ENCODE data around the gene ANXA2R.
A peak's percentile ranks its signal among the peaks of the same experiment; 100 is the strongest.
"Not testable (repeated sequence)": the region's sequence is repeated elsewhere in the genome, so short reads cannot be mapped to it uniquely, and the experiment has no call there.

The ANXA2R gene, protein sequence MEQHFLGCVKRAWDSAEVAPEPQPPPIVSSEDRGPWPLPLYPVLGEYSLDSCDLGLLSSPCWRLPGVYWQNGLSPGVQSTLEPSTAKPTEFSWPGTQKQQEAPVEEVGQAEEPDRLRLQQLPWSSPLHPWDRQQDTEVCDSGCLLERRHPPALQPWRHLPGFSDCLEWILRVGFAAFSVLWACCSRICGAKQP

DNA sequence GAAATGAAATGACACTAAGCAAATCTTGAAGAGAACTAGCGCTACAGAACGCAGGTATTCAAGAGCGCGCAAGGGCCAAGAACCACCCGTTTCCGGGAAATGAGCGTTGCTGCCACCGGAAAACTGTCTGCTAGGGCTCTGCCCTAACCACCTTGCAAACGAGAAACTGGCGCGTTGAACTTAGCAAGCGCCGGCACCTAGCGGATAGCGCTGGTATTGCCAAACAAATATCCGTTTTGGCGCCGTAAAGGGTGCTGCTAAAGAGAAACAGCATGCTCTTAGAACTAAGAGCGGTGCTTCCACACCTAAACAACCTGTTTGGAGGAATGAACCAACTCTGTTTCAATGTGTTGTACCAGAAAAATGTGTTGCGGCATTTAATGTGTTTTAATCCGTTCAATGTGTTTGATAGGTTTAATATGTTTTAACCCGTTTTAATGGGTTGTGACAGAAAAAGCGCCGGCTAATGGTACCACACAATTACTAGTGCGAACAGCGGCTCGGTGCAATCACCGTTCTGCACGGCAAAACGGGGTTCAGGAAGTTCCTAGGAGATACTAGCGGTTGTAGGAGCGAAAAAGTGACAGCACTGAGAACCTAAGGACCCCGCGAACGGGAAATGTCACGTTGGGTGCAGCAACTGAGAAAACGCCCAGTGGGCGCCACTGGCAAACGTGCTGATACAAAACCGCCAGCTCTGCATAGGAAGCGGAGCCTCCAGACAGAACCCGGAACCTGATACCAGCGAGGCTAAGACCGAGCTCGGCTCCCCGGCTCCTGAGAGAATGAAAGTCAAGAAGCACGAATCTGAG is at the start of gene ANXA2R:
Gene ANXA2R (minus strand): TSS at position 33 of the 812 bp plus-strand sequence. CDS start 273 bp downstream, outside the sequence.
- DNase-seq (ENCODE audit: low spot score), result peak; percentile 96

DNA sequence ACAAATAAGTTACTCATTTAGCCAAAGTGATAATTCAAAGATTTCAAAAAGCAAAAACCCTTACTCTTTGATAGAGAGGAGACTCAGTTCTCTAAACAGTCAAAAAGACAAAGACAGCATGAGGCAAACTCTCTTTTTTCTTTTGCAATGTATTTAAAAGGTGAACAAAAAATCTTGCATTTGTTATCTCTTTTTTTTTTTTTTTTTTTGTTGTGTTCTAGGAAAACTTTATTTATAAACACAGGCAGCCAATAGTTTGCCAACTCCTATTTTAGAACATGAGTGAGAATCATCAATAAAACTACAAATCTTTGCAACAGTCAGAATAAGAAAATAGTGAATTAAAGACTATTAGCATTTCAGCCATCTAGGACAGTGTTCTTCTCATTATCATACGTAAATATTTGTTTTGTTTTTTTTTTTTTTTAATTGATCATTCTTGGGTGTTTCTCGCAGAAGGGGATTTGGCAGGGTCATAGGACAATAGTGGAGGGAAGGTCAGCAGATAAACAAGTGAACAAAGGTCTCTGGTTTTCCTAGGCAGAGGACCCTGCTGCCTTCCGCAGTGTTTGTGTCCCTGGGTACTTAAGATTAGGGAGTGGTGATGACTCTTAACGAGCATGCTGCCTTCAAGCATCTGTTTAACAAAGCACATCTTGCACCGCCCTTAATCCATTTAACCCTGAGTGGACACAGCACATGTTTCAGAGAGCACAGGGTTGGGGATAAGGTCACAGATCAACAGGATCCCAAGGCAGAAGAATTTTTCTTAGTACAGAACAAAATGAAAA is 46.2 kb upstream of the ANXA2R start:
- not testable (repeated sequence) for DNase-seq (ENCODE audit: low spot score)

DNA sequence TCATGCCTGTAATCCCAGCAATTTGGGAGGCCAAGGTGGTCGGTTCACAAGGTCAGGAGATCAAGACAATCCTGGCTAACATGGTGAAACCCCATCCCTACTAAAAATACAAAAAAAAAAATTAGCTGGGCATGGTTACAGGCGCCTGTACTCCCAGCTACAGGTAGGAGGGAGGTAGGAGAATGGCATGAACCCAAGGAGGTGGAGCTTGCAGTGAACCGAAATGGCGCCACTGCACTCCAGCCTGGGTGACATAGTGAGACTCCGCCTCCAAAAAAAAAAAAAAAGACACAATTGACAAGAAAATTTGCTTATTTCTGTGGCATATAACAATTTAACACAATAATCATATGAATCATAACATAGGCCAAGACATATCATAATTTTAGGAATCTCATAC is 45.3 kb upstream of the ANXA2R start:
- DNase-seq (ENCODE audit: low spot score), result no peak

DNA sequence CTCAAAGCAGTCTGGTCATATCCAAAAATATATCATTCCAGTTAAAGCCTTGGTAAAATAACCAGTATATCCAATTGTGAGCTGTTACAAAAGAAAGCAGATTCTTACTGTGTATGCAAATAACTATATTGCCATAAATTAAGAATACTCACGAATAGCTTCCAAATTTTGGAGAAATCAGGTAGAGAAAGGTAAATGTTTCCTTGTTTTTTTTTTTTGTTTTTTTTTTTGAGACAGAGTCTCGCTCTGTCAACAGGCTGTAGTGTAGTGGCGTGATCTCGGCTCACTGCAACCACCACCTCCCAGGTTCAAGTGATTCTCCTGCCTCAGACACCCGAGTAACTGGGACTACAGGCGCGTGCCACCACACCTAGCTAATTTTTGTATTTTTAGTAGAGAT is 44.3 kb upstream of the ANXA2R start:
- DNase-seq (ENCODE audit: low spot score), result not testable (repeated sequence)

DNA sequence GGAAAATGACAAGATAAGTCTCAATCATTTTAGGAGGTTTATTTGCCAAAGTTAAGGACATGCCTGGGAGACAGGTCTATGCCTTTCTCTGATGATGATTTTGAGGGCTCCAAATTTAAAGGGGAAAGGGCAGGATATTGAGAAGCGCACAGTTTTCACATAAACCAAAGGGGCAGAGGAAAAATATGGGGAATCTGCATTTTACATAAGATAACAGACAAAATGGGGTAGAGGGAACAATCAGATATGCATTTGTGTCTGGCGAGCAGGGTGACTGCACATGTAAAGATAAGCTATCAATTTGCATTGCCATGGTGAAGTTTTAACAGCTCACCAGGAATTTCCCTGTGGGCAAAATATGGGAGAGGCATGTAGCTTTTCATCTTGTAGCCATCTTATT is 41.2 kb upstream of the ANXA2R start:
- DNase-seq (ENCODE audit: low spot score), result not testable (repeated sequence)

DNA sequence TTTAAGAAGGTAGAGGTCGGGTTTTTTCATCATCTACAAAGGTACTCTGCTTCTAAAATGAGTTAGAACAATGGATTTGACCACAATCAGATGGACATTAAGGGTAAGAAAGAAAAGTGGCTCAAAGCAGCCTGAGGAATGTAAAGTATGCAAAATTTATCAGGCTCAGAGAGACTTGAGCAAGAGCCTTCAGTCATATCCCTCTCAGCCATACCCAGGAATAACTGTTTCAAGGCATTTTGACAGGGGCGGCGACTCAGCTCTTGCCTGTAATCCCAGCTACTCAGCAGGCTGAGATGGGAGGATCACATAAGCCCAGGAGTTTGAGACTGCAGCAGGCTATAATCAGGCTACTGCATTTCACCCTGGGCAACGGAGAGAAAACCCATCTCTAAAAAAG is 38.8 kb upstream of the ANXA2R start:
- DNase-seq (ENCODE audit: low spot score), result no peak

DNA sequence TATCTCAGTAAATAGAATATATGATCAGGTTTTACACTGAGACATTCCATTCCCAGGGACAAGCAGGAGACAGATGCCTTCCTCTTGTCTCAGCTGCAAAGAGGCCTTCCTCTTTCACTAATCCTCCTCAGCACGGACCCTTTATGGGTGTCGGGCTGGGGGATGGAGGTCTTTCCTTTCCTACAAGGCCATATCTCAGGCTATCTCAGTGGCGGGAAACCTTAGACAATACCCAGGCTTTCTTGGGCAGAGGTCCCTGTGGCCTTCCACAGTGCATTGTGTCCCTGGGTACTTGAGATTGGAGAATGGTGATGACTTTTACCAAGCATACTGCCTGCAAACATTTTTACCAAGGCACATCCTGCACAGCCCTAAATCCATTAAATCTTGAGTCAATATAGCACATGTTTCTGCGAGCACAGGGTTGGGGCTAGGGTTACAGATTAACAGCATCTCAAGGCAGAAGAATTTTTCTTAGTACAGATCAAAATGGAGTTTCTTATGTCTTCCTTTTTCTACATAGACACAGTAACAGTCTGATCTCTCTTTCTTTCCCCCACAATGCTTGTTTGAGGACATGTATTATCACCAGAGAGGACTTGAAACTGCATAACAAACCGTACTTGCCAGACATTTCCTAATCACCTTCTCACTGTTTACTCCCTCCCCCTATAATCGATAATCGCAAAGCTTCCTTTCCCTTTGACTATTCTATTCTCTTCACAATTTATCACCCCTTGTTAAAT is 37.5 kb upstream of the ANXA2R start:
- DNase-seq (ENCODE audit: low spot score), result not testable (repeated sequence)

DNA sequence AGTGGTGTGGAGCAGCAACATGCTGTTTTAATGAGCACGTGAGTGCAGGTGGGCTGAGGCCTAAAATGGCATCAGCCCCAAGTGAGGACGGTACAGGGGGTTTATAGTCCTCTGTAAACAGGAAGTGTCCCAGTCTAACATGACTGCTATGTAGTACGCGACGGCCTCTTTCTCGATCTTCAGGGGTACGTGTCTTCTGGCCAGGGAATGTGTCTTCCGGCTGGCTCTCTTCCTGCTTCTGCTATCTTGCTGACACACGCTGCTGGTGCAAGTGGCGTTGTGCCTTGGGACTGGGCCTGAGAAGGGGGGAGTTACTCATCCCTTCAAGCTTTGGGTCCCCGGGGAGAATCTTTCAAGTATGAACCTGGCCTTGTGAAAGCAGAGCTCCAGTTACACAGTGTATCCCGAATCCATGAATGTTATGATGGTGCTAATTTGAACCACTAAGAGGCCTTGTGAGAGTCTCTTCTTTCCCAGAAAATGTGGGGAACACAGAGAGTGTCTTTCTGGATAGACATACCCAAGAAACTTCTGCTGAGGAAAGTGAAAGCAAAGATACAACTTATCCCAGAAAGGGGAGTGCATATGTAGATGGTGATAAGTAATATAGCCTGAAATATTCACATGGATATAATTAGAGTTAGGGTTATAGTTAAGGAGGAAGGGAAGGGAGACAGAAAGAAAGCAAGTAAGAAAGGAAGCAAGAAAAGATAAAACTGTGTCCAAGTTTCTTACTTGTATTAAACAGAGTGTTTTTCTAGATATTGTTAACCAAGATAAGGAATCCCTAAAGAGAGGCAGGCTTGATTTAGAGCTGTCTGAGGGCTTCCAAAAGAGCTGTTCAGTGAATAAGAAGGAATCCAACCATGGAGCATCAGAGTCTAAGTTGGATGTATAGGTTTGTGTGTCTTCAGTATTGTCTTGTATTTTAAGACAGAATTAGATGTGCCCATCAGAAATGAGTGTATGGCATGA is 35.5 kb upstream of the ANXA2R start:
- peak; percentile 71 for DNase-seq (ENCODE audit: low spot score)

DNA sequence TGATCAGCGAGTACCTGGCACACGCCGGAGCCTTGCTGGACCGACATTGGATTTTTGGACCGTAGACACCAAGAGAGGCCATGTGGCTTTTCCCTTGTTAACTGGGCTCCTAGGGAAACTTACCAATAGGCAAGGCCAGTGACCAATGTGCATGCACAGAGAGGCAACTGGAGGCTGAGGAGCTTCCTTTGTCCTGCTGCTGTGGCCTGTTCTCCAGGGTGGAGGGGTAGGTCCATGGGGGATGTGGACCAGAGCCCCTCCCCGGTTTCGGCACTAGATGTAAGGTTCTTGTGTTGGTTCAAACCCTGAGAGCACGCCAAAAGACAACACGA is 34.8 kb upstream of the ANXA2R start:
- DNase-seq (ENCODE audit: low spot score), result no peak

DNA sequence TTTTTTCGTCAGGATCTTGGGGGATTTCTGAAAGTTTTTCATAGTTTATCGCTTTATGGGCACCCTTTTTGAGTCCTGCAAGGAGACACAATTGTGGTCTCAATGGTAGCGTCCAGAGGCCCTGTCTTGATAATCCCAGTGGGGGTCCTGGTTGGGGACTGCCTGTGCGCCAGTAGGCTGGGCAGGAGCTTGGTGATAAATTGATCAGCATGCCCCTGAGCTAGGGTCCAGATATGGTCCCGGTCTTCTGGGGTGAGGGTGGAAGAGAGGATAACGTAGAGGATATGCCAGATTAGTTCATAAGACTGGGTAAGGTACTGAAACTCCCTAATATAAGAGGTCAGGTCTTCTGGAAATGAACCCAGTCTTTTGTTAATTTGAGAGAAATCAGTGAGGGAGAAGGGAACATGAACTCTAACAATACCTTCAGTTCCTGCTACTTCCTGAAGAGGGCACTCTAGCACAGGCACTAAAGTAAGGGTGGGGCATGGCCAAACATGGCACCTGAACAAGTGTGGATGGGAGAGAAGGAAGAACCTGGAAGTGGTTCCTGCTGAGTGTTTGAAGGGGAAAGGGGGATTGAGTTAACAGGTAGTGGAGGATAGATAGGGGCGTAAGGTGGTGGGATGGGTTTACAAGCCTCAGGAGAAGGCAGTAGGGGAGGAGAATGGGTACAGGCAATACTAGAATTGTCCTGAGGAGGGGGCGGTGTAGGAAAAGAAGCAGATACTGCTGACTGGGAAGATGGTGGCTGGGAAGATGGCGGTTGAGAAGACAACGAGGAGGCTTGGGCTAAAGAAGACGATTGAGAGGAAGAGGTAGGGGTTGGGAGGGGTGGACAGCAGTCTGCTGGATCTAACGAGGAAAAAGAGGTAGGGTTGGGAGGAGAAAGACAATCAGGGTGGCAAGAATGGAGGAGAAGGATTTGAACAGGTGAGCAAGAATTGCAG is 33.8 kb upstream of the ANXA2R start:
- DNase-seq (ENCODE audit: low spot score), result peak; percentile 84

DNA sequence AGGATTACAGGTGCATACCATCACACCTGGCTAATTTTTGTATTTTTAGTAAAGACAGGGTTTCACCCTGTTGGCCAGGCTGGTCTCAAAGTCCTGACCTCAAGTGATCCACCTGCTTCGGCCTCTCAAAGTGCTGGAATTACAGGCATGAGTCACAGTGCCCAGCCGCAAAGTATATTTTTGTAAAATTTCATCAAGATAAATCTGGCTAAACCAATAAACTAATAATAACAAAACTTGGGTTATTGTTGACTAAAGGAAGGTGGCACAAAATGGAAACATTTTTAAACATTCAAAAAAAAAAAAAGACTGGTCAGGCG is 29.2 kb upstream of the ANXA2R start:
- not testable (repeated sequence) for DNase-seq (ENCODE audit: low spot score)

DNA sequence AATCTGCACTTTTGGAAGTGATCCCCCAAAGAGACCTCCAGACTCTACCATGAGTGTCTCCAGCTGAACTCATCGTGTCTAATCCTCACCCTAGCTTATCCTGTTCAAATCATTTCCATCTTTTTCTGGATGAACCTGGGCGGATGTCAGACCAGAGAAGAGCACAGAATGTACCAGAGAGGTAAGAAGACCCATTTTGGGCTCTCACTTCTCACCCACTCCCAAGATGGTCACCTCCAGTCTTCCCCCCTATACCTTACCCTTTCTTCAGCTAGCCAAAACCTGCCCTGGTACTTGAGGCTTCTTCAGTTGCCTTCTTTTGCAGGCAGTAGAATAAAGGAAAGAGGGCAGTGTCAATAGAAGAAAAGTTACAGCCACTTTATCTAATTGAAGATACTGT is 27.9 kb upstream of the ANXA2R start:
- DNase-seq (ENCODE audit: low spot score), result no peak

DNA sequence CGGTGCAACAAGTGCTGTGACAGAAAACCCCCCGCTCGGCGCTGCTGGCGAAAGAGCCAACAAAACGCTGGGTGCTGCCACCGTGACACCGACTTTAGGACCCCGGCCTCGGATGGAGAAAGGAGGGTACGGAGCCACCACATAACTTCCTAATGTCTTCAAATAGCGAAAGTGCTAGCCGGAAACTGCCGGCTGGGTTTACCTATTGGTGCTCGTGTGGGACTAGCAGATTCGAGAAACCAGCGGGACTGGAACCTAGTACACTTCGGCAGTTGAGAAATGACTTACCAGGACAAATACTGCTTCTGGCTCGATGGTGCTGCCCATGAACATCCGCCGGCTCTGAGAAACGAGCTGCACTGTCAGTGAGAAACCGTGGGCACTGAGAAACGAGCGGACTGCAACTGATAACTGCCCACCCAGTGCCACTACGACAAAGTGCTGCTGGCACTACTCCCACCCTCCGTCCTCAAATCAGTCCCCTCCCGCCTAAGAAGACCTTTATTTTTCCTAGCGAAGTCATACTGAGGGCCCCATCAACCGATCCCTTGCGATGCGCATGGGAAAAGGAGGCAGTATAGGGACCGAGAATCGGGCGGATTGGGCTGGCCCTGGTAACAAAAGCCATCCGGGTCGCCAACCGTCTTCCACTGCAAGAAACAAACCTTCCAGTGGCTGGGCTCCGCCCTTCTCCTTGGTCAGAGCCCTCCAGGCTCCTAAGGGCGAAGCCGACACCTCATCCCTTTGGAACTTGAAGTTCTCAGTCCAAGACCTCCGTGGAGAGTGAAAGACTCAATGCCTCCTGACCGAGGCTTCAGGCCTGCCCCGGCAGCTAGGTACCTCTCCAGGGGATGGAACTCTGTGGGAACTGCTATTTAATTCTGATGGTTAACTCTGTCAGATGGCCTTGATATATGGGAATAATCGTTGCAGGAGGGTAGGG is 27.0 kb upstream of the ANXA2R start:
- peak; percentile 90 for DNase-seq (ENCODE audit: low spot score)

DNA sequence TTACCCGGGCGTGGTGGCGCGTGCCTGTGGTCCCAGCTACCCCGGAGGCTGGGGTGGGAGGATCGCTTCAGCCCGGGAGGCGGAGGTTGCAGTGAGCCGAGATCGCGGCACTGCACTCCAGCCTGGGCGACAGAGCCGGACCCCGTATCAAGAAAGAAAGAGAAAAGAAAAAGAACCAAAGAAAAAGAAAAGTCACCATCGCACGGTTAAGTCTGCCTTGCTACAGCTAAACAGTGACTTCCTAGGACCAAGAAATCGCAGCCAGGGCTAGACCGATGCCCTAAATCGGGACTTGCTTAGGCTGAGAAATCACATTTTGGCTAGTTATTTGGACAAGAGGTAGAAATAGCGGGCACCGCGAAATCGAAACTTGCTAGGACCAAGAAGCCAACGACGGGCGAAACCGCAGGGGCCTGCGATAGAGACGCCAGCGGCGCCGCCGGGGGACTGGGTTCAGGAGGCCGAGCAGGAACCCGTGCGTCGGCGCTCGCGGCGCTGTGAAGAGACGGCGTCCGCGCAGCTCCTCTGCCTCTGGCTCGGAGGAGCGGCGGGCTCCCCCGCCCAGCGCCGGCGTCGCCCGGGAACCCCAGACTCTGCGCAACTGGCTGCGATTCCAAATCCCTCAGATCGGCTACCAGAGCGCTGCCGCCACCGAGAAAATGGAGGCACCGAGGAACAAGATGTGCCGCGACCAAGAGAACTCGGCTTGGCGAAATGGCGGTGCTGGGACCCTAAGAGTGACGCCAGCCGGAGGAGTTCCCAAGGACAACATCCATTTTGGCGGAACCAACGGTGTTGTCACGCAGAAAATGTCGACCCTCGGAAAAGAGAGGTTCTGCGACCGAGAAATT is 26.1 kb upstream of the ANXA2R start:
- DNase-seq (ENCODE audit: low spot score), result peak; percentile 73

DNA sequence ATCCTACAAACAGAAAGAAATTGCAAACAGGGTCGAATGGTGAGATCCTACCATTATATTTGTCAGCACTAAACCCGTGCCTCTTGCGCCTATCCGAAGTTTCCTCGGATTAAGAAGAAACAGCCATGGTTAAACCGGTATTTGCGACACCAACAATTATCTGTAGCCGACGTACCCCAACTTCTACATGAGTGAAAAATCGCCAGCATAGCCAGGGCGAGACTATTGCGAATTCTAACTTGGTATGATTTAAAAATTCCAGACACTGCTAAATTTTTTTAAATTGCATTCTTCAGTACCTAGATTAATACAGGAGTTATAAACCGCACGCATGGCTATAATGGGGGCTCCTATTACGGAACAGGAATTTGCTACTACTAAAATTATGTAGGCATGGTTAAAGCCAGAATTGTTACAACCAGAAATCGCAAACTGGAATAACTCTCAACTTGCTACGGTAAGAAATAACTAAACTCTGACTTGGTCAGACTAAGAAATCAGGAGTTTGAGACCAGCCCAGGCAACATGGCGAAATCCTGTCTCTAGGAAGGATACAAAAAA is 25.3 kb upstream of the ANXA2R start:
- DNase-seq (ENCODE audit: low spot score), result peak; percentile 44

DNA sequence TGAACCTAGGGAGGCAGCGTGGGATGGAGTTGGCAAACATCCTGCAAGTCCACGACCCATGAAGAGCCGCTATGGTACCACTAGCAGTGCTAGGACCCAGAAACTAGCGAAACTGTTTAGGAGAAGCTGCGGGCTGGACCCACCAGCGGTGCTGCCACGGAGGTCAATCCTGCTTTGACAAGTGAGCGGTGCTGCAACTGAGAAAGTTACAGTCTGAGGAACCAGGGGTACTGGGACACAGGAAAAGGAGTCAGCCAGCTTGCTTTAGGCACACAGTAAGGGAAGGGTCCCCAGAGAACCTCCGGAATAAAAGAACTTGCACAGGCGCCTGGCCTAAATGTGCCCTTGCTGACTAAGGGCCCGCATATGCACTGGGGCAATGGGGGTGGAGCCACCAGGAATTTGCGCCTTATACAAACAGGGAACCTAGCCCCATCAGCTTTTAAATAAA is 23.6 kb upstream of the ANXA2R start:
- DNase-seq (ENCODE audit: low spot score), result no peak

DNA sequence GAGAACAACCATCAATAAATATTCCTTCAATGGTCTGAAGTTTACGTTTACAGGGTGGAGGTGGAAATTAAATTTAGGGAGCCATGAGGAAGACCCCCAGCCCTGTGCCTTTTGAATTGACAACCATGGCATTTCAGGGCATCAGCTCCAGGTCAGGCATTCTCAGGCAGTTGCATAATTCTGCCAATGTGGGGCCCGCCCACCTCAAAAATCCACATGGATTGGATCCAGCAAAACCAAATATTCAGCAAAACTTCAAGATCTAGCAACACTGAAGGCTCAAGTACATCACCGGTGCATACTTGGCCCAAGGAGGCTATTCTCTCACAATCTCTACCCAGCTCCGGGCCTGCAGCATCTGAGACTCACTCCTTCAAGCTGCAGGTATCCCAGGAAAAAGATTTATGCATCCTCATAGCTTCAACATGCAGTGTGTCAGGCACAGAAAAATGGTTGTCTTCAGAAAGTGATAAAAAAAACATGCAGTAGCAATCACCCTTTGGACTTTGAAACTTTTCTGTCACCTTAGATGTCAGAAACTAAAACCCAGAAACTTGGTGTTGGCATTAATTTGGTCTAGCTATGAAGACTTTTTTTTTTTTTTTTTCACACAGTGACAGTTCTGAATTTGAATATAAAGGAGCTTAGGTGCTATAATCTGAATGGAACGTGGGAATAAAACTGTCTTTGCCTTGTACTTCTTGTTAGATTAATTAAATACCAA is 21.4 kb upstream of the ANXA2R start:
- DNase-seq (ENCODE audit: low spot score), result no peak

Measured in hematopoietic multipotent progenitor cell treated with erythropoietin and hydrocortisone succinate and interleukin-3 and kit ligand, for 15 days (in vitro differentiated cells).